Measurements from ENCODE around the gene ABCD1.

DNA sequence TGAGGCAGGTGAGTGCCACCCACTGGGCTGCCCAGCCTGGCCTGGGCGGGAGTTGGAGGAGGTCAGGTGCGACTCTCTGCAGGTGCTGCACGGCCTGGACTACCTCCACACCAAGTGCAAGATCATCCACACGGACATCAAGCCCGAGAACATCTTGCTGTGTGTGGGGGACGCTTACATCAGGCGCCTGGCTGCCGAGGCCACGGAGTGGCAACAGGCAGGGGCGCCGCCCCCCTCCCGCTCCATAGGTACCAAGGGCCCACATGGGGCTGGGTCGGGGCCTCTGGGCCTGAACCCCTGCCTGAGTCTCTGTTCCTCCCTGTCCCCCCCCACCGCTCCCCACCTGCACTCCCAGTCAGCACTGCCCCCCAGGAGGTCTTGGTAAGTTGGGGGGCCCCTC is 58.2 kb downstream of the ABCD1 start:
- TF ChIP-seq, protein P1, sequence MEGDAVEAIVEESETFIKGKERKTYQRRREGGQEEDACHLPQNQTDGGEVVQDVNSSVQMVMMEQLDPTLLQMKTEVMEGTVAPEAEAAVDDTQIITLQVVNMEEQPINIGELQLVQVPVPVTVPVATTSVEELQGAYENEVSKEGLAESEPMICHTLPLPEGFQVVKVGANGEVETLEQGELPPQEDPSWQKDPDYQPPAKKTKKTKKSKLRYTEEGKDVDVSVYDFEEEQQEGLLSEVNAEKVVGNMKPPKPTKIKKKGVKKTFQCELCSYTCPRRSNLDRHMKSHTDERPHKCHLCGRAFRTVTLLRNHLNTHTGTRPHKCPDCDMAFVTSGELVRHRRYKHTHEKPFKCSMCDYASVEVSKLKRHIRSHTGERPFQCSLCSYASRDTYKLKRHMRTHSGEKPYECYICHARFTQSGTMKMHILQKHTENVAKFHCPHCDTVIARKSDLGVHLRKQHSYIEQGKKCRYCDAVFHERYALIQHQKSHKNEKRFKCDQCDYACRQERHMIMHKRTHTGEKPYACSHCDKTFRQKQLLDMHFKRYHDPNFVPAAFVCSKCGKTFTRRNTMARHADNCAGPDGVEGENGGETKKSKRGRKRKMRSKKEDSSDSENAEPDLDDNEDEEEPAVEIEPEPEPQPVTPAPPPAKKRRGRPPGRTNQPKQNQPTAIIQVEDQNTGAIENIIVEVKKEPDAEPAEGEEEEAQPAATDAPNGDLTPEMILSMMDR (conservative IDR thresholded peaks at IDR 0.05; ENCODE audit: low read depth, low read length) = no peak
- no peak for TF ChIP-seq EZH2phosphoT487 (IDR thresholded peaks at IDR 0.05; ENCODE audit: borderline replicate concordance, low read length)
